GM18873 (cell line): ENCODE data around the gene PROSER1.
"Not testable (repeated sequence)": the region's sequence is repeated elsewhere in the genome, so short reads cannot be mapped to it uniquely, and the experiment has no call there.

ENCODE experiments used
- ATAC-seq: cut with Tn5 transposase; IDR thresholded peaks from one replicate; pipeline ENCODE4 v1.9.1; 2021; ENCODE audit warnings: mild to moderate bottlenecking, moderate library complexity, moderate number of reproducible peaks; ENCODE audit not compliant: unreplicated experiment, low FRiP score

Gene PROSER1

DNA sequence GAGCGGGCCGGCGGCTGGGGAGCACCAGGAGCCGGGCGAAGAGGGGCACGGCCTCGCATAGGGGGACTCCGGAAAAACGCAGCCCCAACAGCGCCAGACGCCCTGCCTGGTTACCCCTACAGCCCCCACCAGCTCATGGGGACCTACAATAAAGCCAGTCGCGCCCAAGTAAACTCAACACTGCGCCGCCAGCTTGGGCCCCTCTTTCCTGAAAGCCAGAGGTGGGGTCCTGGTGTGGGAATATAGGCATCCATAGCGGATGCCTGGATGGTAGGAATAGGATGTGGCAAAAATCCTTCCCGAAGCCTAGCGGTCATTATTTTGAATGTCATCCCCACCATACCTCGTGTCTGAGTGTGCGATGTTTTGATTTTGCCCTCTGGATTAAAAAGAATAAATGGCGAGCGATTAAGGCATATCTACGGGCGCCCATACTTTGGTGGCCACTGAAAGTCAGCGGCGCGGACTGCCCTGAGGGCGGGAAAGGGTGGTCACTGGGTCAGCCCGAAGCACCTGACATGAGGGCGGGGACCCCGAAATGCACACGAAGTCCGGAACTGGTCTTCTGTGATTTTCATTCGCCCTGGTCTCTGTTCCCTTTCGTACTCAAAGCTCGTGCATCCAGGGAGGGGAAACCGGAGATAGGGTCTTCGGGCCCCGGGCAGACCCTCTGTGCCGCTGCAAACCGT lies at the start of gene PROSER1, which contains the start of gene NHLRC3:
Gene PROSER1 (minus strand): TSS at position 210 of the 689 bp plus-strand sequence. CDS start 847 bp downstream, outside the sequence.
Gene NHLRC3 (plus strand): TSS at position 577 of the 689 bp plus-strand sequence. CDS start 184 bp downstream, outside the sequence.
- peak; percentile 60 for ATAC-seq

DNA sequence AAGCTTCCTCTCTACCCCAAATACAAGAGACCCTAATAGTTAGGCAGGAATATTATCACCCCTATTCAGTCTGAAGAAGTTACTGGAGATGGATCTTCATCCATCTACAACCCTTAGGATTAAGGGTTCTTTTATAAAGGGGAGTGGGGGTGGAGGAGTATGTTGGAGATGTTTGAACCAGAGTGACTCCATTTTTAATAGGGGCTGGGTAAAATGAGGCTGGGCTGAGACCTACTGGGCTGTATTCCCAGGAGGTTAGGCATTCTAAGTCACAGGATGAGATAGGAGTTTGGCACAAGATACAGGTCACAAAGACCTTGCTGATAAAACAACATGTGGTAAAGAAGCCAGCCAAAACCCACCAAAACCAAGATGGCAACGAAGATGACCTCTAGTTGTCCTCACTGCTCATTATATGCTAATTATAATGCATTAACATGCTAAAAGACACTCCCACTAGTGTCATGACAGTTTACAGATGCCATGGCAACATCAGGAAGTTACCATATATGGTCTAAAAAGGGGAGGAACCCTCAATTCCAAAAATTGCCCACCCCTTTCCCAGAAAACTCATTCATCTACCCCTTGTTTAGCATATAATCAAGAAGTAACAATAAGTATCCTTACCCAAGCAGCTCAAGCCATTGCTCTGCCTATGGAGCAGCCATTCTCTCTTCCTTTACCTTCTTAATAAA lies 48.5 kb upstream of the PROSER1 start:
- not testable (repeated sequence) for ATAC-seq

DNA sequence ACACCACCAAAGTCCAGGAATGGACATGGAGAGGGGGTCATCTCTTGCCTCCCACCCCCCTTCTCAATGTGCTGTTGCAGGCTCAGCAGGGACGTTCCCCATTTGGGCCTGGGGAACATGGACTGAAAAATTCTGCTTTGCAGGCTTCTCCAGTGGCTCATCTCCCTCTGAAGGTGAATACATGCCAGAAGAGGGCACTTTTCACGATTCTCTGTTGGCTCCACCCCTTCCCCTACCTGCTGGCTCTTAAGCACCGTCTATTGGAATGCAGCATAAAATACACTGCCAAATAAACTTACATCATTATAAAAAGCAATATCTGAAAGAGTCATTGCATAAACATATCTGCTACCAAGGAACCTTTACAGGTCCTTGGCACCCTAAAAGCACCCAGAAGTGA lies 36.1 kb upstream of the PROSER1 start:
- no peak for ATAC-seq

DNA sequence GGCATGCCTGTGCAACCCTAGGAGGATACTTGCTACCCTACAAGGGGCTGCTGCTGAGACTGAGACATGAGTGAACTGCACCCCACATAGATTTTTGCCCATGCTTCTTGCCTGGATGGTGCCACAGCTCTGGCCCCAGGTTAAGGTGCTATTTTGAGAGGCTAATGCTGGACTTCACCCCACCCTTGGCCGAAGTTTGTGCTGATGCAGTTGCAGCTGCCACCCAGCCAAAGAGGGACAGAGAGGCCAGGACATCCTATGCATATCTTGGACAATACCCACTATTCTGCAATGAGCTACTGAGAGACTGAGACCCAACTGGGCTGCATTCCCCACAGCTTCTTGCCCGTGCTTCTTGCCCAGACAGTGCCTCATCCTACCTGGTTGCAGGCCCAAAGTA lies 35.0 kb upstream of the PROSER1 start:
- no peak for ATAC-seq

DNA sequence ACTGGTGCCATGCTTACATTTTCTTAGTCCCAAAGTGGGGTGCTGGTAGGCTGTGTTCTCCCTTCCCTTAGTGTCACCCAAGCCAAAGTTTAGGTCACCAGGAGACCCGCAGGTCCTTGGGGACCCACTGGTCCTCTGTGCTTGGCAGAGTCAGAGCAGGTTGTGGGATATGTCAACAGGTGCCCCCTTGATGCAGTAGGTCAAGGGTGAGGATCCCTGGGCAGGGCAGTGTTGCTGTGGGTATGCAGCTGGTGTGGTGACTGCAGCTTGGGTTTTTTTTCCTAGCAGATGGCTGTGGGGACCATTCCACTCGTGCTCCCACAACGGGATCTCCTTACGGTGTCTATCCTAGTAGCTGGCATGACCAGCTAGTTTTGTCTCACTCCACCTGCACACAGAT lies 24.1 kb upstream of the PROSER1 start:
- no peak for ATAC-seq

- ATAC-seq = no peak
Measured at GRCh38 chr13:39058040-39058439, 20.2 kb upstream of the PROSER1 start.

GRCh38 chr13:39056018-39056417 lies 18.1 kb upstream of the PROSER1 start:
- ATAC-seq = no peak

- no peak for ATAC-seq
Measured at GRCh38 chr13:39054112-39054511, 16.2 kb upstream of the PROSER1 start.

DNA sequence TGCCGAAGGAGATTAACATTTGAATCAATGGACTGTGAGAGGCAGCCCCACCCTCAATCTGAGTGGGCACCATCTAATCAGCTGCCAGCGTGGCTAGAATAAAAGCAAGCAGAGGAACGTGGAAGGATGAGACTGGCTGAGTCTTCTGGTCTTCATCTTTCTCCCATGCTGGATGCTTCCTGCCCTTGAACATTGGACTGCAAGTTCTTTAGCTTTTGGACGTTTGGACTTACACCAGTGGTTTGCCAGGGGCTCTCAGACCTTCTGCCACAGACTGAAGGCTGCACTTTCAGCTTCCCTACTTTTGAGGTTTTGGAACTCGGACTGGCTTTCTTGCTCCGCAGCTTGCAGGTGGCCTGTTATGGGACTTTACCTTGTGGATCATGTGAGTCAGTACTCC lies 15.1 kb upstream of the PROSER1 start:
- no peak for ATAC-seq

GRCh38 chr13:39051157-39051556 lies 13.3 kb upstream of the PROSER1 start:
- no peak for ATAC-seq

DNA sequence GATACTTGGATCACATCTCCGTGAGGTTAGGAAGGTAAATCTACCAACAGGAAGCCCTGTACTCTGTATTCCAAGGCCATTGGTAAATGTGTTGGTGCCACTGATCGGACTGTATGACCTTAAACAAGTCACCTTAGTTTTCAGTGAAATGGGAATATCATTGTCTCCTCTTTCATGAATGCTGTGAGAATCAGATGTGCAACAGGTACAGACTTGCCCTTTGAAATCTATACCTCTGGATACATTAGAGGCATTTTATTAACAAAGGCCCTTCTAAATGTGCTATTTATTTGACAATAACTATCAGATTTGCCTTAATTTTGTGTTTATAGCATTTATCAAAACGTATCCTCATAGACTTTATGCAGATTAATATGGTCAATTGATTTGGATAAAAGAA lies 11.4 kb upstream of the PROSER1 start:
- no peak for ATAC-seq

DNA sequence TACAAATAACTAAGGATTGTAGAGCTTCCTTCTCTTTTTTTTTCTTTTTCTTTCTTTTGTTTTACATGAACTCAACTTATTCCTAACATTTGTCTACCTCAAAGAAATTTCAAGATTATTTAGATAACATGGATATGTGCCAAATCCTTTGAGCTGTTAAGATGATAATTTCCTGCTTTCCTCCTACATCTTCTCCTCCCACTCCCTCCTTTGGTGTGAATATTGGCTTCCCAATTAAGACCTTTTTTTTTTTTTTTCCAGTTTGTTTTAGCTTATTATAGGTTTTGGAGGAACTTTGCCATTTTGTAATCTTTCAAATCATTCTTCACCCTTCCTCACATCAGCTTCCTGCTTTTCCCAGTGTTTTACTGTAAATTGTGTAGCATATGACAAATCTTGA lies 10.9 kb upstream of the PROSER1 start:
- no peak for ATAC-seq

DNA sequence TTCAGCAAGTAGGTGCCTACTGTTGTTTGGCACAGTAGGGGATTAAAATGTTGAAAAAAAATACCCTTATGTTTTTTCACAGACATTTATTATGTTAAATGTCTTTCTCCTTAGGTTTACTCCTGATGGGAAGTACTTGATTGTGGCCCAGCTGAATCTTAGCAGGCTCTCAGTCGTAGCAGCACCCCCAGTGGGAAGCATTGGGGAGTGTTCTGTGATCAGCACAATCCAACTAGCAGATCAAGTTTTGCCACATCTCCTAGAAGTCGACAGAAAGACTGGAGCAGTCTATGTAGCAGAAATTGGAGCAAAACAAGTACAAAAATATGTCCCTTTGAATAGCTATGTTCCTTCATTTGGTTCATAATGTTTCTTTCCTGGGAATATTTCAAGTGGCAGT lies 9.7 kb upstream of the PROSER1 start:
- no peak for ATAC-seq

DNA sequence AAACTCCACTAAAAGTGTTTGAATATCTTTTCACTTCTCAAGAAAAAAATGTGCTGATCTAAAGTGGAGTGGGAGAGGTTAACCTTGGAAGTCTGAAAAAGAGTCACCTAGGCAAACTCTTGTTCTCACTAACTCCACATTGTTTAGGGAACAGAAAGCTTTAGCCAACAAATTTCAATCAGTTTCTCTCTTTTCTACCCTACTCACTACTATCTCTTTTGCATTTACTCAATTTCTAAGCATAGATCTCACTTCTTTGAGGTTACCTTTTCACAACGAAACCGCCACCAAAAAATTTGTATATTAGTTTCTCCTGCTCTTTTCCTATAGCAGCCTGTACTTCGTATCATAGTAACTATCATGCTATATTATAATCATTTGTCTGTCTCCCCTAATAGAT lies 6.6 kb upstream of the PROSER1 start:
- ATAC-seq = peak; percentile 90

GRCh38 chr13:39040206-39040605 lies 2.3 kb upstream of the PROSER1 start:
- ATAC-seq = no peak

- ATAC-seq = no peak
Measured at GRCh38 chr13:39039041-39039440, 1.2 kb upstream of the PROSER1 start.

GRCh38 chr13:39038569-39039030 lies 711 bp upstream of the PROSER1 start:
- ATAC-seq = peak; percentile 29

GRCh38 chr13:39037410-39037879 lies 444 bp downstream of the PROSER1 start:
- peak; percentile 24 for ATAC-seq

- no peak for ATAC-seq
Measured at GRCh38 chr13:39036212-39036611, 1.7 kb downstream of the PROSER1 start.

DNA sequence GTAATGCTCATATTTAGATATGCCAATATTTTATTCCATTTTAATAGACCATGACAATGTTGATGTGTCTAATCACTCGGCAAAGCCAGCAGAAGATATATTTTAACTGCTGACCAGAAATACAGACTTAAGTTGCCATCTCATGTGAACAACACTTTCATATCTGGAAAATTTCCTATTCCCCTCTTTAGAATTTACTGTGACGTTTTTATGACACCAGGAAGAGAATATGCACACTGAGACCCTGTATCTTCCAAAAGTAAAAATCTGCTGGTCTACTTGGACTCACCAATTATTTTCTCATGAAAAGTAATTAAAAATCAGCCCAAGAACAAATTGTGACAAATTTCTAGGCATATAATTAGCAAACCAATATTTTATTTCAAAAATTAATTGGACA lies 2.1 kb downstream of the PROSER1 start:
- ATAC-seq = no peak

- ATAC-seq = no peak
Measured at GRCh38 chr13:39035204-39035603, 2.7 kb downstream of the PROSER1 start.

DNA sequence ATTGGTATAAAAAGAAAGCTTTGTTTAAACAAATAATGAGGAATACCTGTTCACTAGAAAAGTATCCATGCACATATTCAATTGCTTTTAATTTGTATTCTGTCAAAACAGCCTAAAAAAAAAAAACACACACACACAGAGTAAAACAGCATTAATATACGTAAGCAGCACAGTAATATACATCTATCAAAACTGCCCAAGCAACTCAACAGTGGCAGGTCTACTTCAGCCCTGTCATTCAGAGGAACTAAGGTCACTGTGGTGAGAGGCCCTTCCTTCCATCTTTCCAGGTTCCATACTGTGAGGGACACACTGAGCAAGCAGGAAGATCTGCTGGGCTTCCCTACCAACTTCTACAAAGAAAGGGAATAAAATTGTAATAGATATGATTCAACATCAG lies 3.8 kb downstream of the PROSER1 start:
- no peak for ATAC-seq
